ENCODE data around the gene STK25. TPM values are rescaled to one million over a fixed set of nuclear protein-coding genes. Genes with fewer than 3 reads are reported as not detected.

Gene STK25
- total RNA-seq: 100 to 1,000 TPM in 2 of 3 donors, 10 to 100 TPM in 1; 97.1 to 104 (median 100) TPM

DNA sequence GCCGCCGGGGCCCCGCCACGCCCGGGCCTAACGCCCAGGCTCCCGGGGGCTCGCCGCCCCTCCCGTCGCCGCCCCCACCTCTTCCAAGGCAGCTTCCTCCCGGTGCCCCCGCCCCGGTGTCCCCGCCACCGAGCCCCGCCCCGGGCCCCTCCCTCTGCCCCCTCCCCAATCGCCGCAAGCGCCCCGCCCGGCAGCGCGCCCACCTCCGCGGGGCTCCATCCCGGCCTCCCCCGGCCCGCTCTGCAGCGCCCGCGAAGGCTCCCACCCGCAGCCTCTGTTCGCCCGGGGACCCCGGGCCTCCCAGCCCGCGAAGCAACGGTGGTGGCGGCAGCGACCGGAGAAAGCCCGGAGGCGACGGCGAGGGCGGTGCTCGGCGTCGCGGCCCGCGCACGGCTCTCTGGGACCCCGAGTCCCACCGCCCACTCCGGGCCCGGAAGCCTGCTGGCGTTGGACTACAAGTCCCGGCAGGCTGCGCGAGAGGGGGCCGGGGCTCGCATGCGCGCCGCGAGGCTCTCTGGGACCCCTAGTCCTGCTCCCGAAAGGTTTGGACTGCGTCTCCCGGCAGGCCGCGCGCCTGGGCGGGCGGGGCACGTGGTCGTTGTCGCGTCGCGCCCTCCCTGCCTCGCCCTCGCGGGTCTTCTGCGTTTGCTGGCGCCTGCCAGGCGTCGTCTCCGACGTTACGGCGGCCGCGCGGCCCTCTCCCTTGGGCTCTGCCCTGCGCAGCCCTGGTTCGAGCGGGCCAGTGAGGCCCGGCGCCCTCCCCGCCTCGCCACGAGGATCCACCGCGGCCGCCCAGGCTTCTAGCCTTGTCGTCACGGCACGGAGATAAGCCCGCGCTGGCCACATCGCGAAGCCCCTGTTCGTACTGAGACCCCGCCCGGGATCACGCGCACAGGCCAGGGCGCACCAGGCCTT lies at the start of gene STK25:
Gene STK25, minus strand, starts transcription at position 345 of the 915 bp plus-strand sequence. CDS start 549 bp downstream, outside the sequence.
- Mint-ChIP-seq H3K4me1 (ENCODE audit: low read depth) (peaks cover 20% of the 10 kb centered on the region), H3K4me3 (peak within 1 kb of the TSS; percentile 84), H3K36me3 (ENCODE audit: insufficient read depth) (no peaks in the 10 kb centered on the region), H3K9me3 (no peaks in the 10 kb centered on the region), H3K27me3 (ENCODE audit: low read depth) (no peaks in the 10 kb centered on the region)
- ATAC-seq (peak; percentile 93 to 94), DNase-seq (peak; percentile 97)

DNA sequence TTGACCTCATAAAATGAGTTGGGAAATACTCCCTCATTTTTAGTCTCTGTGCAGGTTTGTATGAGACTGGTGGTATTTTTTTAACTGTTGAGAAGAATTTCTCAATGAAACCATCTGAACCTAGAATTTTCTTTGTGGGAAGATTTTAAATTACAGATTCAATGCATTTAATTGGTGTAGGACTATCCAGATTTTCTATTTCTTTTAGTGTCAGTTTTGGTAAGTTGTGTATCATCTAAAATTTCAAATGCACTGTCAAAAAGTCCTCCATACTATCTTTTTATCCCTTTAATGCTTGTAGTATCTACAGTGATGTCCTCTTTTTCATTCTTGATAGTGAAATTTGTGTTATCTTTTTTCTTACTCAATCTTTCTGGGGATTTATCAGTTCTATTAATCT lies 48.4 kb upstream of the STK25 start:
- peaks cover 12% of the 10 kb centered on the region for H3K9me3 Mint-ChIP-seq
- peaks cover 12% of the 10 kb centered on the region for H3K4me1 Mint-ChIP-seq (ENCODE audit: low read depth)
- no peak for ATAC-seq
- H3K36me3 Mint-ChIP-seq (ENCODE audit: insufficient read depth): peaks cover 6% of the 10 kb centered on the region
- H3K27me3 Mint-ChIP-seq (ENCODE audit: low read depth): peaks cover 44% of the 10 kb centered on the region
- no peak overlapping the region for H3K4me3 Mint-ChIP-seq
- DNase-seq: no peak

DNA sequence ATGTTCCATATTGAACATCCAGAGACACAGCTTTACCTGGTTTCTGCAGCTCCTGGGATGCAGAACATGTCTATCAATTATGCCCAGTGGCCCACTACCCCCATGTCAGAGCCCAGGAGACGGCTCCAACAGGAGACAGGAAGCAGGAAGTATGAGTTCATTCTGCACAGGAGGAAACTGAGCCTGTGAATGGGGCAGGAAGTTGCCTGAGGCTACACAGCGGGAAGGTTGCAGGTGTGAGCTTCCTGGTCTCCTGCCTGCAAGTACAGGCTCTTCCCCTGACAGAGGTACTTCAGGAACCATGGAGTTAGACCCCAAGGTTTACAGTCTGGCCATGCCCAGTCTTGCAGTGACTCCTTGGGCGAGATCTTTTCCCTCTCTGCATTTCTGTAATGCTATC lies 47.3 kb upstream of the STK25 start:
- DNase-seq (no peak), ATAC-seq (no peak)
- H3K36me3 Mint-ChIP-seq (ENCODE audit: insufficient read depth): peaks cover 6% of the 10 kb centered on the region
- peaks cover 48% of the 10 kb centered on the region for H3K27me3 Mint-ChIP-seq (ENCODE audit: low read depth)
- peaks cover 12% of the 10 kb centered on the region for H3K4me1 Mint-ChIP-seq (ENCODE audit: low read depth)
- H3K4me3 Mint-ChIP-seq: no peak overlapping the region
- H3K9me3 Mint-ChIP-seq: peaks cover 12% of the 10 kb centered on the region

DNA sequence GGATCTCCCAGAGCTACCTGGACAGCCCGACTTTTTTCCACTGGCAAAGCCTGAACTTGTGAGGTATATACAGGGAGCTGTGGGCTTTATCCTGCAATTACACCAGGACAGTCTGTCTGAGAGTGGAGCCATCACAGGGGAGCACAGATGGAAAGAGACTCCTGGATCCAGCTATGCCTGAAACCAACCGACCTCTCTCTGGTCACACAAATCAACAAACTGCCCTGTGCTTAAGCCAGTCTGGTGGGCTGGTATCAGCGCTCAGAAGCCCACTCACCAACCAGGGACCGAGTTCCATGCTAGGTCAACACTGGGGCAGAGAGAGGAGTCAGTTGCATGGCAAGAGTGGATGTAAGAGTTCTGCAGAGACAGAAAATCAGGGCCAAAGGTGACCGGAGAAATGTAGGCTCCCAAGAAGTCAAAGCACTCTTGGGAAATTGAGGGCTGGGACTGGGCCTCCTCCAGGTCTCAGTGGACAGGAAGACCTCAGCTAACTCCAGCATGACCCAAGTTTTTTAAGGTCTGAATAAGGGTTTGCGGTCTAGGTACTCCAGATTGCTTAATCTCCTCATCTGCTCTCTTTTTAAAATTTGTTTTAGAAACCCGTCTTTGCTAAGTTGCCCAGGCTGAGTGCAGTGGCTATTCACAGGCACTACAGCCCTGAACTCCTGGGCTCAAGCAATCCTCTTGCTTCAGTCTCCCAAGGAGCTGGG lies 46.4 kb upstream of the STK25 start:
- Mint-ChIP-seq H3K4me3 (no peak overlapping the region), H3K4me1 (ENCODE audit: low read depth) (peaks cover 9% of the 10 kb centered on the region), H3K36me3 (ENCODE audit: insufficient read depth) (peaks cover 6% of the 10 kb centered on the region), H3K9me3 (peaks cover 12% of the 10 kb centered on the region), H3K27me3 (ENCODE audit: low read depth) (peaks cover 40% of the 10 kb centered on the region)
- no peak for DNase-seq
- ATAC-seq: no peak

DNA sequence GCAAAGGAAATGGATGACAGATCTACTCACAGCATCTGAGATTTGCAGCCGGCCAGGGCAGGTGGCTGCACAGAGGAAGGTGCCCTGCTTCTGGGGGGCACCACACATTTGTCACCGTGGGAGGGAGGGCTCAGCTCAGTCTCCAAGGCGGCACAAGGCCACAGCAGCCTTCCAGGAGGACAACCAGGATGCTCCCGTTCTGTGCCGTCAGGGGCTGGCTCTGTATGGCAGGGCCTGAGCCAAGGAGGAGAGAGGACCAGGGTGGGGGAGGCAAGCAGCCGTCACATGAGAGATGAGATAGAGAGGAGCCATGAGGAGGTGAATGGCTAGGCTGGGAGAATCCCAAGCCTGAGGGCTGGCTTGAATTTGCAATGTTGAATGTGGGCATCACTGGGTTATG lies 45.6 kb upstream of the STK25 start:
- peaks cover 8% of the 10 kb centered on the region for H3K4me1 Mint-ChIP-seq (ENCODE audit: low read depth)
- peaks cover 44% of the 10 kb centered on the region for H3K27me3 Mint-ChIP-seq (ENCODE audit: low read depth)
- H3K36me3 Mint-ChIP-seq (ENCODE audit: insufficient read depth): peaks cover 6% of the 10 kb centered on the region
- no peak for ATAC-seq
- no peak overlapping the region for H3K4me3 Mint-ChIP-seq
- no peak for DNase-seq
- H3K9me3 Mint-ChIP-seq: peaks cover 12% of the 10 kb centered on the region

DNA sequence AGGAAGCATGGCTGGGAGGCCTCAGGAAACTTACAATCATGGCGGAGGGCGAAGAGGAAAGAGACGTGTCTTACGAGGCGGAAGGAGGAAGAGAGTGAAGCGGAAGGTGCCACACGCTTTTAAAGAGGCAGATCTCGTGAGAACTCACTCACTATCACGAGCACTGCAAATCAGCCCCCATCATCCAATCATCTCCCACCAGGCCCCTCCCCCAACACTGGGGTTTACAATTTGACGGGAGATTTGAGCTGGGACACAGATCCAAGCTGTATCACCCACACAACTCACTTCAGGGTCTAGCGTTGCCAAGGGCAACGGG lies 45.1 kb upstream of the STK25 start:
- ATAC-seq: no peak
- no peak overlapping the region for H3K4me3 Mint-ChIP-seq
- H3K36me3 Mint-ChIP-seq (ENCODE audit: insufficient read depth): peaks cover 6% of the 10 kb centered on the region
- peaks cover 8% of the 10 kb centered on the region for H3K4me1 Mint-ChIP-seq (ENCODE audit: low read depth)
- H3K9me3 Mint-ChIP-seq: peaks cover 12% of the 10 kb centered on the region
- peaks cover 44% of the 10 kb centered on the region for H3K27me3 Mint-ChIP-seq (ENCODE audit: low read depth)
- DNase-seq: no peak

DNA sequence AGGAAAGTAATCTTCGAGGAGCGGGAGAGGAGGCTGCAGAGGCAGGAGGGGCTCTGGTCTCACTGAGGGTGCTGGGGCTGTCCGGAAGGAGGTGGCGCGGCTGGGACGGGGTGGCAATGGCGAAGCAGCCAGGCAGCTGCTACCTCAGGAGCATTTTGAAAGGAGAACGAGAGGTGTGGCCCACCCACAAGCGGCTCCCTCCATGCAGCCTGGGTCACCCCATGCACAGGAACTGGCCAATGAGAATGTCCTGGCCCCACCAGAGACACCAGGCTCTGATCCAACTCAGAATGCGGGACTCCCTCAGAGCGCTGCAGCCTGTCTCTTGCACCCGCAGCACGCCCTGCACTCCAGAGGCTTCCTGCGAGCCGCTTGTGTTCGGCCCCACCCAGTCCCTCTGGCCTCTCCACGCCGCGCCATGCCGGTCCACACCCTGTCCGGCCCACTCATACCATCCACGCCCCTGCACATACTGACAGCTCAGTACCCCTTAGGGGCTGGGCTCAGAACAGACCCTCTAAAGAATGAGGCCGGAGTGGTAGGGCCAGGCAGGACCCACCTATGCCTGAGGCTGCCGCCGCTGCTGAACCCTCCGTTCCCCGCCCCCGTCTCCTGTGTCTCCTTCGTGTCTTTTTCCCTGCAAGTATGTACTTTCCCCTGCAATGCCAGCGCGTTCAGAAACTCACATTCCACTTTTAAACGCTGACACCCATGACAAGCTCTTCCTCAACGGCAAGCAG lies 43.8 kb upstream of the STK25 start:
- no peak for DNase-seq
- H3K9me3 Mint-ChIP-seq: peaks cover 4% of the 10 kb centered on the region
- ATAC-seq: no peak
- peaks cover 2% of the 10 kb centered on the region for H3K4me1 Mint-ChIP-seq (ENCODE audit: low read depth)
- H3K27me3 Mint-ChIP-seq (ENCODE audit: low read depth): peaks cover 32% of the 10 kb centered on the region
- peaks cover 1% of the 10 kb centered on the region for H3K36me3 Mint-ChIP-seq (ENCODE audit: insufficient read depth)
- H3K4me3 Mint-ChIP-seq: no peak overlapping the region

DNA sequence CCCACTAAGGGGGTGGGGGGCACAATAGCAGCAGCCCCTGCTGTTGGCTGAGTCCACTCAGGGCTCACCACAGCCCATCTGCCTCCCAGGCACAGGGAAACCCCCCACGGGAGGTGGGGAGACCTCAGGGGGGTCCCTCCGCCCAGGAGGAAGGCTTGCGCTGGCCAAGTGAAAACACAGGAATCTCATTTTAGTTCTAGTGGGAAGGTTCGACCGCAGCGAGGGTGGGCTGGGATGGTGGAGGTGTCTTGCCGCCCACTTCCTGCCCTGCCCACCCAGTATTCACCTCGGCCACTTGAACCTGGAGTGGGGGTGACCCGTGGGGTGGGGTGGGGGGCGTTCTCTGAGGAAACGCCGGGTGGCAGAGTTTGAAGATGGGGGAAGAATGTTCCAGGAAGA lies 43.2 kb upstream of the STK25 start:
- Mint-ChIP-seq H3K4me1 (ENCODE audit: low read depth) (peaks cover 2% of the 10 kb centered on the region), H3K36me3 (ENCODE audit: insufficient read depth) (peaks cover under 1% of the 10 kb centered on the region), H3K27me3 (ENCODE audit: low read depth) (peaks cover 28% of the 10 kb centered on the region), H3K9me3 (no peaks in the 10 kb centered on the region), H3K4me3 (no peak overlapping the region)
- DNase-seq (no peak), ATAC-seq (no peak)

DNA sequence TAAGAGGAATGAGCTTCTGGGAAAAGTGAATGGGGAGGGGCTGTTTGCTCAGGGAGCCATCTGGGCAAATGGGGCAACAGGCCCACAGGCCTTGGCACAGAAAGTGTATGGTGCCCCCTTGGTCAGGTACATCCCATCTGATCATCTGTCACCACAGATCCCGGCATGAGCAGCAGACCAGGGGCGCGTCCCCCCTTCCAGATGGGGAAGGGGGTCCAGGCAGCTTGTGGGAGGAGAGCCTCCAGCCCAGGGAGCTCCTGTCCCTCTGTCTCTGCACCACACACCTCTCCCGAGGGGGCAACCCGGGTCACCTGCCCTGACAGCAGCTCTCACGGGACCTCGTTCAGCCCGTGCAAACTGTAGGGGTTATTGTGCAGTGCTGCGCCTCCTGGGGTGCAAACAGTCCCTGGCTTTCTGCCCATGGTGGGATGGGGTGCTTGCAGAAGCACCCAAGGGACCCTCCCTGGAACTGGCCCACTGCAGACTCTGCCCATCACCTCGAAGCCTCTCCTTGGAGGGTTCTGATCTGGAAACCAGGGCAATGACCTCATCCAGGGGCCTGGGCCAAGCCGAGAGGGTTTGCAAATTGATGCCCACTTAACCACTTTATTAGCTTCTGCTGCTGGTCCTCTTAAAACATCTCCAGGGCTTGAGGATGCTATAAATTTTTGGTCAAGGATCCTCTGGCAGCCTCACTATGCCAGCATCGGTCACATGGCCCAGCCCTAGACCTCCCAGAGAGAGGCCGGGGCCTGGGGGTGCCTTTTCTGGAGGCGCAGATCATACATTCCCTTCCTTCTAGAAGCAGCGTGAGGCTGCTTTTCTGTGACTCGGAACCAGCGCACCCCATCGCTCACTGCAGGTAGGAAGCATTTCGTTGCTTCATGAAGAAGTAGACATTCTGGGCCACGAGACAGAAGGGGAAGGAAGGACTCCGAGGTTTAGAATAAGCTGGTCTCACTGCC lies 42.5 kb upstream of the STK25 start:
- H3K4me3 Mint-ChIP-seq: no peak overlapping the region
- ATAC-seq: no peak

DNA sequence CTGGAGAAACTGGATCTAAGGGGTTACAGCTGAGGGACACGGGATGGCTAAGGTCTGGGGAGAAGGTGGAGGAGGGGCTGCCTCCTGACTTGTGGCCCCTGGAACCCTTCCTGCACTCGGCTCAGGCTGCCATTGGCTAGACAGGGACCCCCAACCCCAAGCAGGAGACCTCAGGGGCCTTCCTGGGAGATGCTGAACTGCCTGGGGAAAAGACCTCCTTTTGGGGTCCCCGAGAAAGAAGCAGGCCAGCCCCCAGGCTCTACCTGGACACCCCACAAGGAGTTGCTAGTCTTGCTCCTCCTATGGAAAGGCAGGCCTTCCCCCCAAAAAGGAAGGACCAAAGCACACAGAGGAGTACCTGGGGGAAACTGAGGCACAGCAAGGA lies 40.1 kb upstream of the STK25 start:
- no peak for ATAC-seq
- H3K4me1 Mint-ChIP-seq (ENCODE audit: low read depth): no peaks in the 10 kb centered on the region
- no peaks in the 10 kb centered on the region for H3K36me3 Mint-ChIP-seq (ENCODE audit: insufficient read depth)
- H3K4me3 Mint-ChIP-seq: no peak overlapping the region
- no peak for DNase-seq
- H3K27me3 Mint-ChIP-seq (ENCODE audit: low read depth): peaks cover 27% of the 10 kb centered on the region
- H3K9me3 Mint-ChIP-seq: no peaks in the 10 kb centered on the region

More for the DNA sequence above, 42.5 kb upstream of the STK25 start:
- H3K9me3 Mint-ChIP-seq: no peaks in the 10 kb centered on the region
- no peak for DNase-seq
- peaks cover 2% of the 10 kb centered on the region for H3K4me1 Mint-ChIP-seq (ENCODE audit: low read depth)
- H3K36me3 Mint-ChIP-seq (ENCODE audit: insufficient read depth): no peaks in the 10 kb centered on the region
- peaks cover 27% of the 10 kb centered on the region for H3K27me3 Mint-ChIP-seq (ENCODE audit: low read depth)

DNA sequence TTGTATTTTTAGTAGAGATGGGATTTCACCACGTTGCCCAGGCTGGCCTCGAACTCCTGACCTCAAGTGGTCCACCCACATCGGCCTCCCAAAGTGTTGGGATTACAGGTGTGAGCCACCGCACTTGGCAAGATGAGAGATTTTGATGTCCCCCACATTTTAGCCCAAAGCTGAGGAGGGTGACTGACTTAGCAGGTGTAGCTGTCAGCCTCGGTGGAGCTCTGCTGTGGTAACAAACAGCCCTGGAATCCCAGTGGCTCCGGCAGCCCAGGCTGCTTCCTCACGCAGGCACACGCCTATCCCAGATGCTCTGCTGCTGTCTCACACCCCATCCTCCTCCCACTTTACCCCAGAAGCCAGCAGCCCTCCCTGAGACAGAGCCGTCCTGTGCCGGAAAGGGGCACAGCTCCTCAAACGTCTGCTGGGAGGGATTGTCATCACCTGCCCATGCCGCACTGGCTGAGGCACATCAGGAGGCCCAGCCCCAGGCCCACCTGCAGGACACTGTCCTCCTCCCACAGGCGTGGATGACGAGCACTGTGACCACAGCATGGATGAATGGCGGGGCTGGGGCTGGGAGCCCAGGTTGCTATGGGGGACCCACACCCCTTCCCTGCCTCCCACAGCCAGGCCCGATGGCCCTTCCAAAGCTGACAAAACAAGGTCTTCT lies 39.5 kb upstream of the STK25 start:
- Mint-ChIP-seq H3K27me3 (ENCODE audit: low read depth) (peaks cover 28% of the 10 kb centered on the region), H3K4me3 (no peak overlapping the region), H3K9me3 (no peaks in the 10 kb centered on the region), H3K4me1 (ENCODE audit: low read depth) (no peaks in the 10 kb centered on the region), H3K36me3 (ENCODE audit: insufficient read depth) (no peaks in the 10 kb centered on the region)
- no peak for ATAC-seq
- no peak for DNase-seq

DNA sequence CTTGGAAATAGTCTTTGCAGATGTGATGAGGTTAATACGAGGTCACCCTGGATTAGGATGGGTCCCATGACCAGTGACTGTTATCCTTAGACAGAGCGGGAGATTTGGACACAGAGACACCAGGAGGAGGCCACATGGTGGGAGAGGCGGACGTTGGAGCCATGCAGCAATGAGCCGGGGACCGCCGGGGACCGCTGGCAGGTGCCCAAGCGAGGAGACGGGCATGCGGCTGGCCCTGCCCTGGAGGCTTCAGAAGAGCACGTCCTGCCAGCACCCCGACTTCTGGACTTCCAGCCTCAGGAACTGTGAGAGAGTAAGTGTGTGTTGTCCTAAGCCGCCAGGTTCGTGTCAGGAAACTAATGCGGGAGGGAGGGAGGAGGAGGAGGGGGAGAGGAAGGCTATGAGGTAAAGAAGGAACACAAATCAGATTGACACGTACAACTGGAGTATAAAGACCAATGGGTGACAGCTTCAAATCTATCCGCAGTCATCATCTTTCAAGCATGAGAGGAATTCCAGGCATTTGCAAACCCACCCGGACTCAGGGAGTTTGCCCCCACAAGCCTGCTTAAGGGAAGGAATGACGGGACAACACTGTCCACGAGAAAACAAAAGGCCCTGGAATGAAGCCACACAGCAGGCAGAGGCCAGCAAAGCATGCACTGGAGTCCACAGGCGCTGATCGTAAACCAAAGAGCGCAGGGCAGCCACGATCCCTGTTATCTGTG lies 38.6 kb upstream of the STK25 start:
- no peak for DNase-seq
- Mint-ChIP-seq H3K4me1 (ENCODE audit: low read depth) (no peaks in the 10 kb centered on the region), H3K36me3 (ENCODE audit: insufficient read depth) (no peaks in the 10 kb centered on the region), H3K4me3 (no peak overlapping the region), H3K9me3 (no peaks in the 10 kb centered on the region), H3K27me3 (ENCODE audit: low read depth) (peaks cover 30% of the 10 kb centered on the region)
- no peak for ATAC-seq

Data from activated T-cell treated with anti-CD3 and anti-CD28 coated beads, Interleukin-2, amount 50 U/mL, for 4 hours (primary cell).